Activated CD4-positive, alpha-beta T cell treated with anti-CD3 and anti-CD28 coated beads for 24 hours (primary cell): ENCODE data around the gene SLC12A8.

Experiments used
- DNase-seq, 2 donors: peaks; one replicate each; pipeline ENCODE4 v3.0.0-alpha.2; 2020; ENCODE audit warnings: low read depth in 2 of 2

SLC12A8 gene

DNA sequence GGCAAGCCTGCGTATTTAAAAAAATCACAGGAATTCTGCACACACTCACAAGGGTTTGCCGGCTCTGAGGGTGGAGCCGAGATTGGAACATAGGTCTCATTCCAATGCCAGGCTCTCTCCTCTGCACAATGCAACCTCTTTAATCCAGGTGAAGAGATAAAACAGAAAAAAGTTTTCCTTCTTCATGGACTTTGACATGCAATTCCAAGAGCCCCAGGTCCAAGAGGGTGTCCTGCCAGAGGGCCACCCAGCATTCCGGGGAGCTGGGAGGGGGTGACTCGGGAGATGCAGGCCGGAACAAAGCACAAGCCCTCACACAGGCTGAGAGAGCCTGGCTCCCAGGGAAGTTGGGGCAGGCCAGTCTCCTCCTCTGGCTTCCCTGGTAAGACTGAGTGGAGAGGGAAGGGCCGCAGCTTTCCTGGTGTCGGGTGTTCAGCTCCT, 6.7 kb upstream of the SLC12A8 start:
- DNase-seq = no peak

DNA sequence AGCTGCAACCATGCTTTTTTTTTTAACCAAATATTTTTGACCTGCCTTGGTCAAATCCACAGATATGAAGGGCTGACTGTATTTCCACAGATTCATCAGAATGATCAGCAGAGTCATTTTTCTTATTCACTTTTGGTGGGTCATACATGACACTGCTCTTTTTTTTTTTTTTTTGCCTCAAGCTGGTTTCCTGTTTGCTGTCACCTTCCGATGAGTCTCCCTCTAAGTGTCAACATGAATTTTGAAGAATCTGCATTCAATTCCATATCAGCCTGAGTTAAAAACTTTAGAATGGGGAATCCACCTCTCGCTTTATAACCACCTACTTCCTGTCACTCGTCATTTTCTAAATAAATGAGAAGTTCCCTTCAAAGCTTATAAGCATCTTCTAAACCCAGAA, 2.2 kb upstream of the SLC12A8 start:
- no peak for DNase-seq

DNA sequence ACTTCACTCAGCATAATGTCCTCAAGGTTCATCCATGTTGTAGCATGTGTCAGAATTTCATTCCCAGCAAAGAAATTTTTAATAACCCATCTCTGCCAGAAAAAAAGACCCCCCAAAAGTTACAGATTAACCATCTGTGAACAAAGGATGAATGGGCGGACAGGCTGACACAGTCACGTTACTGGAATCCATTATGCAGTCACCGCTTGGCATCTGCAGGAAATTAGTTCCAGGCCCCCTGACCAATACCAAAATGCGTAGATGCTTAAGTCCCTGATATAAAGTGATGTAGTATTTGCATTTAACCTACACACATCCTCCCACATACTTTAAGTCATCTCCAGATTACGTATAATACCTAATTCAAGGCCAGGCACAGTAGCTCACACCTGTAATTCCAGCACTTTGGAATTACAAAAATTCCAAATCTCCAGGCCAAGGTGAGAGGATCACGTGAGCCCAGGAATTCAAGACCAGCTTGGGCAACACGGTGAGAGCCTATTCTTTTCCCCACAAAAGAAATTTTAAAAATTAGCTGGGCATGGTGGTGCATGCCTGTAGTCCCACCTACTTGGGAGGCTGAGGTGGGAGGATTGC, 1.5 kb upstream of the SLC12A8 start:
- no peak for DNase-seq

DNA sequence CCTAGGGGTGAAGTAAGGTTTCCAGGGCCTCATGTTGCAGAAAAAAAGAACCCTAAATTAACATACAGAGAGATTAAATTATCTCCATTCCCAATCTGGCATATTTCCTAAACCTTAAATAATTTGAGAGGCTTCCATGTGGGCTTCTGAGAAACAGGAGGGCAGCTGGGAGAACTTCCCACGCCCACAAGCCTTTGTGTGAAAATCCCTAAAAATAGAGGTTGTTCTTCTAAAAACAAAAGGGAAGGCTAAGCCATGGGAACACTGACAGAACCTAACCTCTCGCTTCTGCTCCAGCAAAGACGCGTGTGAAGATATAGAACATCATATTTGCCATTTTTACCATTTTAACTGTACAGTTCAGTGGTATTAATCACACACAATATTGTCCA, 812 bp upstream of the SLC12A8 start:
- no peak for DNase-seq

DNA sequence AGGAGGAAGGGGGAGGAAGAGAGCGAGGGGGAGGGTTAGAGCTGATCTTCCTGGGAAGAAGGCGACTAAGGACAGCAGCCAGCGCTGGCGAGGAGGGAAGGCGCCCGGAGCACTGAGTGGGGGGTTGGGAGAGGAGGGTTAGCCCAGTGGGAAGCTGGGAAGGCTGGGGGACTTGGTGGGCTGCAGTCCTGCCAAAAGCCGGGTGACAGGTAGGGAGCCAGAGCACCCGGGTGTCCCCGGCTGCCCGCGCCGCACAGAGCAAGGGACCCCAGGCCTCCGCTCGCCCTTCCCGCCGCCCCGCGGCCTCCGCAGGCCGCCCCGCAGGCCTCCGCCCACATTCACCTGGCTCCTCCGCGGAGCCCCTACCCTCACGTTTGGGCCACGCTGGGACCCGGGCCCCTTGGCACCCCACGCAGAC, 448 bp downstream of the SLC12A8 start:
- no peak for DNase-seq

DNA sequence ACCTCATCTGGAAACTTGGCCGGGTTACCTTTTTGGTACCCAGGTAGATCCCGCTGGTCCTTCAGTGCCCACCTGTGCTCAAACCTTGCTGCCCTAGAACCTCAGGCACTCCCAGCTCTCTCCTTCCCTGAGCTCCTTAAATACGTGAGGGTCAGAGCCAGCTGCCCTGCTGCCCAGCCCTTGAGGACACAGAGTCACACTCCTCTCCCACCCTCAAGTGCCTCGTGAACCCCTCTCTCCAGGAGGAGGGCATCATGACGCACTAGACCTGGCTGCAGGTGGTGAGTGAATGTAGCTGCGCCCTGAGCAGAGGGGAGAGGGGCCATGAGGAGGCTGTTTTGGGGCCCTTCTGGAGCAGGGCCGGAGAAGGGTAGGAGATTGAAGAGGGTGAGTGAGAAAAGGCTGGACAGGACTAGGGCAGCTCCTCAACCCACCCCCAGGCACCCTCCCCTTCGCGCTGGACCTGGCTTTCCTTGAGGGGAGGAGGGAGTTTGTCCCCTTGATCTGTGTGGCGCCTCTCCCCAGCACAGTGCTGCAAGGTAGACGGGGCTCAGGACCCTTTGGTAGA, 941 bp downstream of the SLC12A8 start:
- no peak for DNase-seq

DNA sequence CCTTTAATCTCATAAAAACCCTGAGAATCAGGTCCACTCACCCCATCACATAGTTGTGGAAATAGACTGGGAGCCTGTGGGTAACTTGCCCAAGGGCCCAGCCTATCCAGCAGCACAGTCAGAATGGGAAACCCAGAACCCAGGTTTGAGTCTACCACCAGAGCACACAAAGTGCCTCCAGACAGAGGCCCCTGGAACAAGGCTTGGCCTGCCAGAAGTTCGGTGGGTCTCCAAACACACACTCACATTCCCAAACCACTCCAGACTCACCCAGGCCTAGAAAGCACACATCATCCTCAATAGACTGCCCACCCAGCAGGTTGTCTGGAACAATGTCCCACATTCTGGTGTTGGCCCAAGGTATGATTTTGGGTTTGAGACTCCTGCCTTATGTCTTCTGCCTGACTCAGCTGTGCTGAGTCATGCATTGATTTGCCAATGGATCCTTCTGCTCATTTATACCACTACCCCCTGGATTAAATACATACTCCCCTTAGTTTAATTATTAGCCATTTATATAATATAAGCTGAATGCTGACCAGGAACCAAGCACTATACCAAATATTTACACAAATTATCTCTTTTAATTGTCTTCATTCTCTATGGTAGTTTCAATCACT, 4.5 kb downstream of the SLC12A8 start:
- DNase-seq = no peak

DNA sequence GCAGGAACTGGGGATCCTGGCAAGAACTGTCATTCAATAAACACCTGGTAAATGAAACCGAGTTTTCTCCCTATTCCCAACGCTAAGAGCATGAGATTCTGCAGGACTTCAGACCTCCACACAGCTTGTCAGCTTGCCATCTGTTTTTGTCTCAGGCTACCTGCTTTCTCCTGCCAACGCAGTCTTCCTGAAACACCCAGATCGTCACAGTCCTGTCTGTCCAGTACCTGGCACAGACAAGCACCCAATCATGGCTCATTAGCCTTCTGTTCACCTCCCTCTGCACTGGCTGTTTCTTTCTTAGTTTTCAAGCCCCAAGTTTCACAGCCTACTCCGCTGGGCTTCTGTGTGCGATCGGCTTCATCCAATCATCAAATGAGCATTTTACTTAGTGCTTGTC, 5.0 kb downstream of the SLC12A8 start:
- no peak for DNase-seq

DNA sequence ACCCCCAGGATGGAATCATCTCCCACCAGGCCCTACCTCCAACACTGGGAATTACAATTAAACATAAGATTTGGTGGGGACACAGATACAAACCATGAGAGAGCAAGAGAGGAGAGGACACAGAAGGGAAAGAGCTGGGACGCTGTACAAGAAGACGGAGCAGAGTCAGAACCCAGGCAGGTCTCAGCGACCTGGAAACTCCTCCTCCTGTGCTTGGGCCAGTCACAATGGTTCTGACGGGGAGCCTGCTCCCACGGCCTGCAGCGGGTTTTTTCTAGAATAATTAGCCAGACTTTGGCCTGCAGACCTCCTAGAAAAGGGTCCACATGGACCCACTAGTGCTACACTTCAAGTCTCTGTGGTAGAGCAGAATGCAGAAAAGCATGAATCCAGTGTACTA, 5.6 kb downstream of the SLC12A8 start:
- no peak for DNase-seq

DNA sequence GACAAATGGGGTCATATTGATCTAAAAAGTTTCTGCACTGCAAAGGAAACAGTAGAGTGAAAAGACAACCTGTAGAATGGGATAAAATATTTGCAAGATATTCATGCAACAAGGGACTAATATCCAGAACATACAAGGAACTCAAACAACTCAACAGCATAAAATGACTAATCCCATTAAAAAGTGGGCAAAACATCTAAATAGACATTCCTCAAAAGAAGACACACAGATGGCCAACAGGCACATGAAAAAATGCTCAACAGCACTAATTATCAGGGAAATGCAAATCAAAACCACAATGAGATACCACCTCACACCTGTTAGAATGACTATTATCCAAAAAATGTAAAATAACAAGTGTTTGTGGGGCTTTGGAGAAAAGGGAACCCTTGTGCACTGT, 8.8 kb downstream of the SLC12A8 start:
- no peak for DNase-seq

DNA sequence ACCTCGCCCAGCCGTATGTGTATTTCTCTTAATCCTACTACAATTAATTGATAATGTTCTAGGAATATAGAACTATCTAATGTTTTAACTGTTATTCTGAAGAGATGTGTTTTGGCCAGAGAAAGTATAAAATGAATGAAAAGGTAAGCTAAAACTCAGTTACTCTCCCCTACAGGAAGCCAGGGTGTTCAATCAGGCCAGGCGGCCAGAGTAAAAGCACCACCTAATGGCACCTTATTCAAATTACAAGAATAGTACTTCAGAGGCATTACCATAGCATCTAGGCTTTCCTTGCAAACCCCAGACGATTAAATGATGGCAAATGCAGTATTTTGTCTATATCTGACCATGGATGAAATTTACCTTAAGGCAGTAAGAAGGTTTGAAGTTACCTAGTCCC, 10.4 kb downstream of the SLC12A8 start:
- no peak for DNase-seq

DNA sequence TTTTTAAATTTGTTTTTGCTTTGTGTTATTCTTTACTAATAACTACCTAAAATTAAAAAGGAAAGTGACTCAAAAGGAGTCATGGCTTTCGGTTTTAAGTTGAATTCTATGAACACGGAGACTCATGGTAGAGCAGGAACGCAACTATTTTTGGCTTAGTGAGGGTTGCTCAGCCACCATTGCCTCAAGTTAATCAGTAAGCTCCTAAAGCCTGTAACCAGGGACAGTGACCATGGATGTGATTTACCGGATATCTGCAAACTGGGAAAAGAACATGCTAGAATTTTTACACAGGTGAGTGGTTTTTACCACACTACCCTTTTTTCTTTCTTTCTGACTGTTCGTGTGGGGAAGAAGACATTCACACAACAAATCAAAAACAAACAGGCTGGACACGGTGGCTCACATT, 11.8 kb downstream of the SLC12A8 start:
- DNase-seq = no peak

DNA sequence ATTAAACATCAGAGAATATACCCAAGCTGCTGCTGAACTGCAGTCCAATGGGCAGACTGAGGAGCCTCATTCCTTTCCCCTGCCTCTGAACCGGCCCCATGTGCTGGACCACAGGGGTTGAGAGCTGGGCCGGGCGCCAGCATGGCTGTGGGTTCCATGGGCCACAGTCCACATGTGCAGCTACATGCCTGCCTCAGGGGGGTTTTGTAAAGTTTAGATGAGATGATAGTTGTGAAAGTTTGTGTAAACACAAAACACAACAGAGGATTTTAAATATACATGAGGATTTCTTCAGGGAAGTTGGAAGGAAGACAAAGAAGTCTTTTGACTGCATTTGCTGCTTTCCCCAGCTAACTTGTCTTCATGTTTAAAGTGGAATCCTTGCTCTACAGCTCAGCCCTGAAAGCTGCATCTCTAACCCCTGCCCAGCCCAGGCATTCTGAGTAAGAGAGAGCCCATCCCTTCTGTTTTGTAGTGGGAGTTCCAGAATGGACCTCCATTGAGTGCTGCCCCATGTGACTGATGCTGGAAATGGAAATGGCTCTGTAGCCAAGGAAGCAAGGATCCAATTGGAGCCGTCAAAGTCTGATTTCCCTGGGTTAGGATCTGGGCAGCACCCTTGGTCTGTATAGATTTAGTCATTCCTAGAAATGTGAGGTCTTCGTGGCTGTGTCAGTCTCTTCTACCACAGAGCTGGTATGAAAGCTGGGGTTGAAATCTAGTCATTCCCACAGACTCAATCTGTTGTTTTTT, 17.5 kb downstream of the SLC12A8 start:
- no peak for DNase-seq

DNA sequence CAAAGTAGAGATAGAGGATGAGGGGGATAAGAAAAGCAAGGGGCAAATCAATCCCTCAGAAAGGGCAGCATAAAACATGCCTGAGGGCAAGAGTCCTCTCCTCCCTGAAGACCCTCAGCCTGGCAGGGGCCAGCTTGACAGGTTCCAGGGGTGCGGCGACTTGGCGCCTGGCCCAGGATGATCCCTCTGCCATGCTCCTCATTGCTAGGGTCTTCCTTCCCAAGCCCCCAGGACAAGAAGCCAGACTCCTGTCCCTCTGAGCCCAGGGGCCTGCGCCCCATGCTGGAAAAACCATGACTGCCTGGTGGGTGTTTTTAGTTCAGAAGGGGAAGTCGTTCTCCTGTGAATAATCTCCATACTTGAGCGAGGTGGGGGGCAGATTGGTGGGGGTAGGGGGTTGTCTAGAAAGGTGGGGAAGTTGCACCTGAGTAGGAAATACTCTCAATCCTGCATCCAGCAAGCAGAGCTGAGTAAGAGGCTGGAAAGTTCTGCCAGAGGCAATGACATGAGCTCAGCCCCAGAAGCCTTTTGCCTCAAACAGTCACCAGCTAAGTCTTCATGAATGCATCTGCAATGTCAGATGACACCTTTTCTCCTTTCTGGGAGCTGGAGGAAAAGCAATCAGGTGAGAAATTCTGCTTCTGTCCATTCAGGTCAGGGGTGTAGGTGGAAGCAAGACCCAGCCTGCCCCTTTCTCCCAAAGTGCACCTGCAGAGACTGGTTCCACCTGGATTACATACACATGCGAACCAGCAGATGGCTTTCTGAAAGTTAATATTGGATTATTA, 18.3 kb downstream of the SLC12A8 start:
- DNase-seq = no peak

DNA sequence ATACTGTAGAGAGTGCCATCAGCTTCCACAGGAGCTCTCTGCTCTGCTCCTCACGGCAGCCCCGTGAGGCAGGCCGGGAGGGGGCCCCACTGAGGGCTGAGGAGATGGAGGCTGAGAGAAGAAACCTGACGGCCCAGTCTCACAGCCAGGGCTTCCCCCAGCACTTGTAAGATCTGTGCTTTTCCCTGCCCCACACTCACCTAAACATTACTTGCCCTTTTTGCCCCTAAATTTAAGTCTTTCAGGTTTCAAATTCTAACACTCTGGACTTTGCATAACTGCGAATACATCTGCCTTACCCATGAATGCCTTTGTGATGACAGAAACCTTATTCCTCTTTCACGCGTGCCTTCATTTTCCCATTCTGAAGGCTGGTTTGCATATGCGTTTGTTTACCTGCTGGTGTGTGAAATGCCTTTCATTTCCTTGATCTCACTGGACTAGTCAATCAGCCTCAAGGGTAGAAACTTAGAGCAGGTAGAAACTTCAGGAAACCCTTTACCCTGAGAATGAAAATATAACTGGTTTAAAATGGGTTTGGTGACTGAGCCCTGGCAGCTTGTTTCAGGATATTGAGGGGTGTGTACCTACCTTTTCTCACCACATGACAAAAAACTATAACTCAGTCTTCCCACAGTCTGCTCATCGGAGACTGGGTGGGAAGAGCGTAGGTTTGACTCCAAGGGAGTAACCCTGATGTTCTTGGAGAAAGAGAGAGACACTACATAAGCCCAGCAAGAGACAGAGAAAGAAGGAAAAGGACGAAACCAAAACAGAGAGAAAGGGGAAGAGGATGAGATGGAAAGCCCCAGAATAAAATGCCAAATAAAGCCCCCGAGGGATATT, 20.1 kb downstream of the SLC12A8 start:
- no peak for DNase-seq

DNA sequence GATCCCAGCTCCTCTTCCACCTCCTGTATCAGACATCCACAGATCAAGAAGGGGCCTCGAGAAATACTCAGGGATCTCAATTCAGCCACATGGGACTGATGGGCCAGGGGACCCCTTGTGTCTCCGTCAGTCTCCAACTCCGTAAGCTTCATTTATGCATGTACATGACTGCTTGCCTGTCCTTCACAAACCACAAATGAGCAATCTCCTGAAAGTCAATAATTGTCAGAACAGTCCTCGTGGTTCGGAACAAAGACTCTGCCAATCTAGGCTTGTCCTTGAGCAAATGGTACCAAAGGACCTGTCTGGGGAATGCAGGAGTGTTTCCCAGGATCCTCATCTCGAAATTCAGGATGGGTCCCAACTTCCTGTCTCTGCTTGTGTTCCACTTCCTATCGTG, 20.8 kb downstream of the SLC12A8 start:
- no peak for DNase-seq

DNA sequence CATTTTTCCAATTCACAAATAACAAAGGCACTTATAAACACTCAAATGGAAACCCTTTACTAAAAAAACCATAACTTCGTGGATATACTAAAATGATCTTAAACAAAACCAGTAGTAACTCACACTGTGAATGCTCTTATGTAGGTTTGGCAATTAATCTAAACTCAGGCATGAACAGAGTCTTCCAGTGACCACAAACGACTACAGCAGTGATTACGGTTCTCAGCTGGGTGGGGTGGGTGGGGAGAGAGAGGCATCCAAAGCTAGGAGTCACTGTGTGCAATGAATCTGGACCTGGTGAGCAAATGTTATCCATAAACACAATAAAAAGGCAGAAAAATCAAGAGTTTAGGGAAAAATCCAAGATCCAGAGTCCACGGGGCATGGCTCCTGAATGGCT, 21.3 kb downstream of the SLC12A8 start:
- DNase-seq = no peak

DNA sequence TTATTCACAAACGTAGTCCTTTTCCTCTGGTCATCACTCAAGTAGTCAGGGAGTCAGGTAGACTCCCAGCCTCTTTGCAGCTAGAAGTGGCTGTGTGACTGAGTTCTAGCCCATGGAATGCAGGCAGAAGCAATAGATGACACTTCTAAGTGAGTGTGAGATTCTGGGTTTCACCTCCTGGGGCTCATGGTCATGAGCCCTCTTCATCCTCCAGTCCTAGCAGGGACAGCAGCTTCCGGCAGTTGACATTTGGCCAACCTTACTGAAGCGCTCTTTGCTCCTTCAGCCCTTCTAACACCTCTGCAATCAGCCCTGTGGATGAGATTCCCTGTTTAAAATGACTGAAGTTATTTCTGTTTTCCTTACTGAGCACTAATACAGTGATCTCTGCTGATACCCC, 21.8 kb downstream of the SLC12A8 start:
- DNase-seq = no peak

DNA sequence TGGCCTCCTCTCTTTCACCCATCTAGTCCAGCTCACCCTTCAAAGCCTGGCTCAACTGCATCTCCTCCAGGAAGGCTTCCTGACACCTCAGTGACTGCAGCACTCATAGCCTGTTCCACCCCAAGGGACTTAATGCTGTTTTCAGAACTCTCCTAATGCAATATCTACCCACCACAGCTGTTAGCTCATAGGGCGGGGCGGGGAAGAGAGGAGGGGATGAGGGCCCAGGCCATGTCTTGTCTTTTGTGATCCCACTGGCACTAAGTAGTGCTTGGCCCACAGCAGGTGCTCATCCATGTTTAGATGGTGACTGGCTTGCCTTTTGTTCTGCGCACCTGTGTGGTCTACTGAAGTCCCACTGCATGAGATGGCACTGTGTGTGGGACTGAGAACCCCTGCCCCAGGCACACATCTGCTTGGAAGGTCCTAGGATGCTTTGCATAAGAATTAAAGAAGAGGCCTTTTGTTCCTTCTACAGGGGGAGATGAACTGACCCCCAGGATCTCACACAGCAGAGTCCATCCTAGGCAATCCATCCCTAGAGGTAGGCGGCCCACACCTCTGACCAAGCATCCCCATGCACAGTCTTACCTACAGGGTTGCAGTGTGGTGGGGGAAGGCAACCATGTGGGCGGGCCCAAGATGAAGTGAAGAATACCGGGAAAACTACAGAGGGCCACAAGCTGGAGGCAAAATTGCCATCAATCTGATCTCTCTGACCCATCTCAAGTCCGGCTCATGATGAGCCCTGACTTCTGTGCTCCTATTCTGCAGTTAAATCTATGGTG, 23.0 kb downstream of the SLC12A8 start:
- no peak for DNase-seq

DNA sequence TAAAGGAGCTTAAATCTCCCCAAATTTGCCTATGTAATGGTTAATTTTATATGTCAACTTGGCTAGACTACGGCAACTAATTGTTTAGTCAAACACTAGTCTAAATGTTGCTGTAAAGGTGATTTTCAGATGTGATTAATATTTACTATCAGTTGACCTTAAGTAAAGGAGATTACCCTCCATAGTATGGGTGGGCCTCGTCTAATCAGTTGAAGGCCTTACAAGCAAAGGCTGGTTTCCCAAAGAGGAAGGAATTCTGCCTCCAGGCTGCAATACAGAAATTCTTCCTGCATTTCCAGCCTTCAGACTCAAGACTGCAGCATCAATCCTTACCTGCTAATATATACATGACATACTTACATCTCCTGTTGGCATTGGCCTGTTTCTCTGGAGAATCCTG, 23.6 kb downstream of the SLC12A8 start:
- DNase-seq = no peak

DNA sequence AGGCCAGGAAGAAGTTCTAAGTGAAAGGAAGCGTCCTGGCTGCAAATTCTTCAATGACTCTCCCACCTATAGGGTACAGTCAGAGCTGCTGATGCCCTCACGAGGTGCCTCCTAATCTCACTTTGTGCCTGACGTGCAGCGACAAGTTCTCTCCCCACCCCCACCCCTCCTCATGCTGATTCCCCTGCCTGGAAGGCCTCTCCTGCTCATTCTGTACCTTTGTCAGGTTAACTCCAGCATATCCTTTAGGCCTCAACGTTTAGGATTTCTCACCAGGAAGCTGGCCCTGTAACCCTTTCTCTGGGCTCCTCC, 25.0 kb downstream of the SLC12A8 start:
- no peak for DNase-seq
